ENCODE measurements around the gene DGKH.
"Not testable (repeated sequence)": the region's sequence is repeated elsewhere in the genome, so short reads cannot be mapped to it uniquely, and the experiment has no call there.

DGKH gene

GRCh38 chr13:42223681-42224080 lies 175.2 kb downstream of the DGKH start:
- no peak for DNase-seq (ENCODE audit: low read depth, low spot score)

DNA sequence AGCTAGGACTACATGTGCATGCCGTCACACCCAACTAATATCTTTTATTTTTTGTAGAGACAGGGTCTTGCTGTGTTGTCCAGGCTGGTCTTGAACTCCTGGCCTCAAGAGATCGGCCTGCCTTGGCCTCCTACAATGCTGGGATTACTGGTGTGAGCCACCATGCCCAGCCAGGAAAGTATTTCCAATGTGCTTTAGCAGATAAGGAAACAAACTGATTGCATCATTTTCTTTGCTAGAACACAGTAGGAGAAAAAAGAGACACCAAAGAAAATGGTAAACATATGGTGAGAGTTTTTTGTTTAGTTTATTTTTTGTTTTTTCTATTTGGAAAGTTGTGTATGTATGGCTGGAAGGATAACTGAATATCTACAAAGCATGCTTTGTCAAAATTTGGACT lies 176.6 kb downstream of the DGKH start:
- DNase-seq (ENCODE audit: low read depth, low spot score), result no peak

DNA sequence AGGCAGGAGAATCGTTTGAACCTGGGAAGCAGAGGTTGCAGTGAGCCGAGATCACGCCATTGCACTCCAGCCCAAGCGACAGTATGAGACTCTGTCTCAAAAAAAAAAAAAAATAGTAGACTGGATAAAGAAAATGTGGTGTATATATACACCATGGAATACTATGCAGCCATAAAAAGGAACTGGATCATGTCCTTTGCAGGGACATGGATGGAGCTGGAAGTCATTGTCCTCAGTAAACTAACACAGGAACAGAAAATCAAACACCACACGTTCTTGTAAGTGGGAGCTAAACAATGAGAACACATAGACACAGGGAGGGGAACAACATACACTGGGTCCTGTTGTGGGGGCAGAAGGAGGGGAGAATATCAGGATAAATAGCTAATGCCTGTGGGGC lies 178.3 kb downstream of the DGKH start:
- not testable (repeated sequence) for DNase-seq (ENCODE audit: low read depth, low spot score)

GRCh38 chr13:42228527-42228926 lies 180.1 kb downstream of the DGKH start:
- no peak for DNase-seq (ENCODE audit: low read depth, low spot score)

DNA sequence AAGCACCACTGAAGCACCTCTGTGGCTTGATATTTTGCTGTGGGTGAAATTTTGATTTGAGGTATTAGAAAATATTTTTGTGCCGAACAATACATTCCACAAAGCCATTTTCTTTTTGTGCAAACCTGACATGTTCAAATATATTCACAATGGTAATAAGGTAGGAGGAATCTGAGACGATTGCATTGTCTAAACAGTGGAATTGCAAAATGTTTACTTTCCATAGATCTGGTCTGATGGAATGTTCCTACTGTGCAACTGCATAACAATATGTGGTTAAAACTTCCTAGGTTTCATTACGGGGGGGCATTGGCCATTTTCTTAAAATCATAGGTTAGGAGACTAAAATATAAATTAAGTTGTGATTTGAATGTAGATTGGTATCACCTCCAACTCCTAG lies 180.8 kb downstream of the DGKH start:
- DNase-seq (ENCODE audit: low read depth, low spot score), result no peak

GRCh38 chr13:42232671-42233070 lies 184.2 kb downstream of the DGKH start:
- DNase-seq (ENCODE audit: low read depth, low spot score), result no peak

DNA sequence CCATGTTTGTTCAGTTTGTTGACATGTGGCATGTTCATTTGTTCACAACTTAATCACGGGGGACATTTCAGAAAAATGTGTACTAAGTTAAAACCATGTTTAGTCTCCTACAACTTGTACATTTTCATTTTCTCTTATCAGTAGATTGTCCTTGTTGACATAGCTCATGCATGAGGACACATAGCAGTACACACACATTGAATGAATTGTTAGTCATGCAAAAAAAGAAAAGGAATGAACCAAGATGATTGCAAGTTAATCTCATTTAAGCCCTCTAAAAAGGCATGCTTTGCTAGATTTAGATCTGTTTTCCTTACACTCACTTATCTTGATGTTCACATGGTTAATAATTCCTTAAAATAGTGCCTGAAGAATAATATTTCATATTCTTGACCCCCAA lies 185.3 kb downstream of the DGKH start:
- peak; percentile 6 for DNase-seq (ENCODE audit: low read depth, low spot score)

DNA sequence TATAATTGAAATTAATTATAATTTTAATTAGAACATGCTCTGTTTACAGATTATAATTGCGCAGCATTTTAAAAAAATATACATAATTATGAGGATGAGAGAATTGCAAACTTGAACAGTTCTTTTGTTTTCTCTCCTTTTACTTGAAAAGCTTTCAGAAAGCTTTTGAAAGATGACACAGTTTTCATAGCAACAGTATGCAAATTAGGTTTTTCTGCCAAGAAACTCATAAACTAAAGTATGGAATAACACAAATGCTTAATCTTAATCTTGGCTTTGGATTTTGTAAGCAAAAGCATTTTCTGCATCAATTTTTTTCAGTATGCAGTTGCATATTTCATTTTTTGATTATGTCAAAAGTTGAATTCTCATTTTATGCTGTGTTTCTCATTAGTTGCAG lies 190.7 kb downstream of the DGKH start:
- DNase-seq (ENCODE audit: low read depth, low spot score), result no peak

- DNase-seq (ENCODE audit: low read depth, low spot score), result peak; percentile 9
Measured at GRCh38 chr13:42239644-42240043, 191.2 kb downstream of the DGKH start.

DNA sequence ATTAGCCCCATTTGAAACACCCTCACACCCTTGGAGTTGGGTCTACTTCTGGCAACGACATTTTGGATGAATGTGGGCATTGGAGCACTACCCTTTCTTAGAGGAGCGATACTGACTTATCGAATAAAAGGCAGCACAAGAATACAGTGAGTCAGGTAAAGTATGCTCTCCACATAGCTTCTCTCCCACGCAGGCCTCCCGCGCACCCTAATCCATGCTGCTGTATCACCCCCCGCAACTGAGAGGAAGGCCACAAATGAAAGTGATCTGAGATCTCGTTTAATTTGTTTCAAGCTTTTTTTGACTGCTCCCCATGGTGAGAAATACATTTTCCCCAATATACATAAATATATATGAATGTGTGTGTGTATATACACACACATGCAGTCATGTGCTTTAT lies 198.1 kb downstream of the DGKH start:
- DNase-seq (ENCODE audit: low read depth, low spot score), result no peak

GRCh38 chr13:42247883-42248282 lies 199.4 kb downstream of the DGKH start:
- no peak for DNase-seq (ENCODE audit: low read depth, low spot score)

DNA sequence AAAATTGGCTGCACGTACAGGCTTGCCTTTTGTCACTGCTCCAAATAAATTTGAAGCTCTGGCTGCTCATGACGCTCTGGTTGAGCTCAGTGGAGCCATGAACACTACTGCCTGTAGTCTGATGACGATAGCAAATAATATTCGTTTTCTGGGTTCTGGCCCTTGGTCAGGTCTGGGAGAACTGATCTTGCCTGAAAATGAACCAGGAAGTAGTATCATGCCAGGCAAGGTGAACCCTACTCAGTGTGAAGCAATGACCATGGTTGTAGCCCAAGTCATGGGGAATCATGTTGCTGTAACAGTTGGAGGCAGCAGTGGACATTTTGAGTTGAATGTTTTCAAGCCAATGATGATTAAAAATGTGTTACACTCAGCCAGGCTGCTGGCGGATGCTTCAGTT lies 207.4 kb downstream of the DGKH start:
- DNase-seq (ENCODE audit: low read depth, low spot score), result no peak

DNA sequence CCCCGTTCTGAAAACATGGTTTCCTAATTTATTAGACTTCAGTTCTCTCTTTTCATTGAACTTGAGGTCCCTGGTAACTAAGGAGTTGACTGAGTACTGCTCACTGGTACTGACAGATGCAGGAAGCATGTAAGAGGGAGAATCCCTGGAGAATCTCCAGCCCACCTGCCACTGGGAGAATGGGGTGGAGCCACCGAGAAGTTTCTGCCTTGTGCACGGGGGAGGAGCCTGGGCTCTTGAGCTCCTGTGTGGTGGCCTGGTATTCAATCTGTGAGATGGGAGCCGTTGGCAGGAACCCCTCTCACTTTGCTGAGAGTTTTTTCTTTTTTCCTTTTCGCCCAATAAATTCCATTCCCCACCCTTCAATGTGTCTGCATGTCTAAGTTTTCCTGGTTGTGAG lies 210.3 kb downstream of the DGKH start:
- DNase-seq (ENCODE audit: low read depth, low spot score), result no peak

DNA sequence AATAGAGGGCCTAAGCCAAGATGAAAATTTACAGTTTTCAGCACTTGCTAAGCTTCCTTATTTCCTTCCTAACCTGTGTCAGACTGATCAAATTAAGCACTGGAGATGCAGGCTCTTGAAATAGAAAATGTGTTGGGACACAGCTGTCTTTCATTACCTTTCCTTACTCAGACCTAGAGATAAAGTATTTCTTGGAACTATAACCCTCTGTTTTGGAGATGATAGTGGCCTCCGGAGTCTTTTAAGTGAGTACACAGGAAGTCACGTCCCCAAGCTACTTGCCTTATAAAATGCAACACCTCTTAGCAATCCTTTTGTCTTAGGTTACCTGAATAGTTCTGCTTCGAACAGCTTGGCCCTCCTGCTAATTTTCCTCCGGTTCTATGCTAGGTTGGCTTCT lies 211.1 kb downstream of the DGKH start:
- DNase-seq (ENCODE audit: low read depth, low spot score), result no peak

DNA sequence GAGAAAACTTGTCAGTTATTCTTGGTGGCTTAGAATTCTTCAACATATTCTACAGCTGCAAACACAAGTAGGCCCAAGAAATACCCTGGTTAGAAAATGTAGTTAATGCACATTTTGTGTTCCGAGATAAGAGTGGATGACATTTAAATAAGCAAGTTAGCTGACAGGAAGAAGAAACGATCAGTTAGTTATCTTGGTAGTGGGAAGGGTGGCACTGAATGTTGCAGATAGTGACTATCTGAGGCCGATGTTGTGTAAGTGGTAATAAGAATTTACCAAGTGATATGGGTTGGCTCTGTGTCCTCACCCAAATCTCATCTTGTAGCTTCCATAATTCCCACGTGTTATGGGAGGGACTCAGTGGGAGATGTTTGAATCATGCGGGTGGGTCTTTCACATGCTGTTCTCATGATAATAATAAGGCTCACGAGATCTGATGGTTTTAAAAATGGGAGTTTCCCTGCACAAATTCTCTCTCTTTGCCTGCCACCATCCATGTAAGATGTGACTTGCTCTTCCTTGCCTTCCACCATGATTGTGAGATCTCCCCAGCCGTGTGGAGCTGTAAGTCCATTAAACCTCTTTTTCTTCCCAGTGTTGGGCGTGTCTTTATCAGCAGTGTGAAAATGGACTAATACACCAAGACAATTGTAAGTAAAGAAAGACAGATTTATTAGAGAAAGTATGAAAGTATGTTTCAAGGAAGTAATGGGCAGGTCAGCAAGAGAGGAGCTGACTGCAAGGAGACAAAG lies 212.6 kb downstream of the DGKH start:
- no peak for DNase-seq (ENCODE audit: low read depth, low spot score)

DNA sequence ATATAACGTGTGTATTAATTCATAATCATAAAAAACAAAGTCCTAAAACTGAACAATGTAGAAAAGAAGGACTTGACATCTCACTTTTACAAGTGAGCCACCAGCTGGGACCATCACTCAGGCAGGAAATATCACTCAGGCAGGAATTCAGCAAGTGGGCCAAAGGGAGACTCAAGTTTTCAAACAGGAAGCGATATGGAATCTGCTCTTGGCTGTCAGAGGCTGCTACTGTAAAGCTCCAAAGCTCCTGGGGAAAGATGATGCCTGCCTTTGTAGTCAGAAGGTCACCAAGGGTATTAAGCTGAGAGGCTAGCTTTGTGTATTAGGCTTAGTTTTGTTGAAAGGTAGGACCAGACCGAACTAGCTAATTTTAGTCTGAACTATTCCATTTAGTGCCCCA lies 218.0 kb downstream of the DGKH start:
- DNase-seq (ENCODE audit: low read depth, low spot score), result peak; percentile 28

GRCh38 chr13:42270160-42270856 lies 221.9 kb downstream of the DGKH start:
- no peak for DNase-seq (ENCODE audit: low read depth, low spot score)

DNA sequence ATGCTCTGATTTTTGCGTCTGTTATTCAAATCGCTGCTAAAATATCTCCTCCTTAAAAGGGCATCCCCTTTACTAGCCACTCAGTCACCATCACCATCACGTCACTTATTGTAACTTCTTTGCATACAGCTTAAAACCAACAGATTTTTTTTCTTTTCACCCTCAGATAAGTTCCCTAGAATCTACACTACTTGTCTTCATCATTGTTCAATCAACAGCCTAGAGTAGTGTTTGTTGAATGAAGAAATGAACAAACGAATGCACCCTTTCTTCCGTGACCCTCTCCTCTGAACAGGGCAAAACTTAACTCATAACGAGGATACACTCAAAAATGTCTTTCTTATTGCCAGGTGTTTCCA lies 222.4 kb downstream of the DGKH start:
- no peak for DNase-seq (ENCODE audit: low read depth, low spot score)

GRCh38 chr13:42271337-42272114 lies 223.1 kb downstream of the DGKH start:
- peak; percentile 99 for DNase-seq (ENCODE audit: low read depth, low spot score)

DNA sequence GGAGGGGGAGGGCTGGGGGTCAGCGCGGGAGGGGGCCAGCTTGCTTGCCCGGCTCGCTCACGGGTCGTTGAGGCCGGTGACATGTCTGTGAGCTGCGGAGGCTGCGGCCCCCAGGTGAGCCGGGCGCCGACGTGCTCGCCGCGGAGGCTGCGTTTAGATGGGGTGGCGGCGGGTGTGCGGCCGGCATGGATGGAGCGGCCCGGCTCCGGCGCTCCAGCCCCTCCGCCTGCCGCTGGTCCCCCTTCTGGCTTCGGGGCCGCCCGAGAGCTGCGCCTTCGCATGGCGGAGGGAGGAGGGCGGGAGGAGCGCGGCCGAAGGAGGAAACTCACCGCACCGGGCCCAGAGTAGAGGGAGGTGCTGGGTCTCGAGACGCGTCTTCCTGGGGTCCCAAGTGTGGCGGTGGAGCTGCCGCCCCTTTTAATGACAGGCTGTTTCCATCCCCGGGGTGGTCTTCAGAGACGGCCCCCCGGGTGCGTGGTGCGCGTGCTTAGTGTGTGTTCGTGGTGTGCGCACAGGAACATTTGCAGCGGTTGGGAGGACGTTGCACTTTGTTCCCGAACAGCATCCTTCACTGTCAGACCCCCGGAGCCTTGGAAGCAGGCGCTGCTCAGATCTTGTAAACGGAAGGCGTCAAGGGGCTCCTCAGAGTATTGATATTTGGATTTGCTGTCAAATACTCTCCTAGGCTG lies 223.8 kb downstream of the DGKH start, which contains the start of gene AKAP11:
TSS of gene AKAP11 (plus strand) at position 38 of the 689 bp plus-strand sequence. CDS start 14,197 bp downstream, outside the sequence.
- peak; percentile 77 for DNase-seq (ENCODE audit: low read depth, low spot score)

DNA sequence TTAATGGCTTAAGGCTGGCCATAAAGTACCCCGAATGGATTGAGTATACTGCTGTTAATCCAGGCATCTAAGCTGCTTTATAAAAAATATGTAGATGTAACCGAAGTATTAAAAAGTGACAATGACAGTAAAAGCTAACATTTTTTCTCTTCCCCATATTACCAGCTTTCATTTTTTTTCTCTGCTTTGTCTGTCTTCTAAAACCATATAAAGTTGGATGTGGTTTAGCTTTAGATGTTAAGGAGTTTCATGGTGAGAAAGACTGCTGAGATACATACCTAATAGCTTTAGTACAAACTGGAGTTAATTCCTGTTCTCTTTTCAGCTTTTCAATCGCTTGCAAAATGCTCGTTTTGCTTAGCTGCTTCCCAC lies 224.3 kb downstream of the DGKH start:
- DNase-seq (ENCODE audit: low read depth, low spot score), result no peak

Data from astrocyte of the hippocampus (primary cell).